IPS-NIHi7 (cell line): ENCODE results near the gene SORCS2.

ENCODE experiments used
- DNase-seq: peaks from one replicate; pipeline ENCODE4 v3.0.0; 2012; ENCODE audit warnings: mixed read lengths; ENCODE audit errors: extremely low spot score

Gene SORCS2

DNA sequence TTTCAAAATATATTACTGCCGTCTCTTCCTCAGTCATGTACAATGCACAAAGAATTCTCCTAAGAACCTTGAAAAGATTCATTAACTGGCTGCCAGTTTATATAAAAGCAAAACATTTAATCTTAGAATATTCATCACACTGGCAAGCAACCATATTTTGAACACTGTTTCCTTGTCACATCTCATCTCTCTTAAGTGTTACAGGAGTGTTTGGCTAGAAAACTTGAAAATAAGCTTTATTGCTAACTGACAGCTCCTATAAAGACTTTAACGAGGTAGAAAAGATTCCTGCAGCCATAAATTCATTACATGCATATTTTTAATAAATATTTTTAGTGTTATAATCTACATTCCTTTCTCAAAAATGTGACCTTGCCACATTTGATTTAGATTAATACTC lies 597.7 kb downstream of the SORCS2 start:
- DNase-seq: no peak

DNA sequence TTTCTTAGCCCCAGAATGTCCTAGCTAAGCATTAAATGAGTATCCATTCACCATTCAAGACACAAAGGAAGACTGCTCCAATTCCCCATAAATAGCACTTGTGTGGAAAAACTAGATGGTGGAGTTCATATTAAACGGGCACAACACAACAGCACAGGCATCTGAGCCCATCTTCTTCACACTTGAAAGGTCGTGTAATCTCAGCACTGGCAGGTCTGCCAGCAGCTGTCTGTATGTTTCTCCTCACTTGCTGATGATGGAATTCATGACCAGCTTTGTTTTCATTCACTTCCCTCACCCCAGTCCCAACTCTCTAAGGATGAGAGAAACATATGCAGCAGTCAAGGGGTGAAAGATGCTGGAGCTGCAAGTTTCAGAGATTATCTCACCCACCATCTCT lies 598.7 kb downstream of the SORCS2 start:
- no peak for DNase-seq
